D721Med (cell line): ENCODE results near the gene NINJ2.

Experiments used
- DNase-seq: peaks from one replicate; pipeline ENCODE4 v3.0.0; 2011; ENCODE audit warnings: low spot score; ENCODE audit not compliant: insufficient read length
- FAIRE-seq: peaks from 2 replicates; lab custom pipeline; 2011; peaks lifted over from hg19 to GRCh38; lab: Jason Lieb, UNC
- CTCF ChIP-seq: IDR thresholded peaks from 2 replicates; pipeline ENCODE4 v1.5.1; 2012; ENCODE audit warnings: mild to moderate bottlenecking, control low read depth; ENCODE audit not compliant: insufficient read depth; ENCODE audit errors: missing control alignments

Gene NINJ2

GRCh38 chr12:627863-628741 is 35.1 kb downstream of the NINJ2 start:
- FAIRE-seq (no peak), DNase-seq (no peak)

GRCh38 chr12:627285-627684 is 36.0 kb downstream of the NINJ2 start:
- no peak for TF ChIP-seq CTCF
- DNase-seq (no peak), FAIRE-seq (no peak)

More at GRCh38 chr12:627863-628741, 35.1 kb downstream of the NINJ2 start:
- TF ChIP-seq CTCF, result no peak

GRCh38 chr12:625998-626397 is 37.2 kb downstream of the NINJ2 start:
- TF ChIP-seq CTCF, result no peak
- FAIRE-seq (no peak), DNase-seq (no peak)

GRCh38 chr12:623865-624372 is 39.3 kb downstream of the NINJ2 start:
- FAIRE-seq (no peak), DNase-seq (no peak)
- no peak for TF ChIP-seq CTCF

- DNase-seq (no peak), FAIRE-seq (no peak)
- no peak for TF ChIP-seq CTCF
Measured at GRCh38 chr12:623172-623864, 39.9 kb downstream of the NINJ2 start.

- no peak for DNase-seq
- TF ChIP-seq CTCF, result no peak
- FAIRE-seq, result no peak
Measured at GRCh38 chr12:622416-622815, 40.8 kb downstream of the NINJ2 start.
